Neuron (in vitro differentiated cells): ENCODE results near the gene PTPN2.

Experiments
- H2AFZ ChIP-seq: one replicate; pipeline ENCODE4 v1.6.1; 2013; ENCODE audit warnings: low read depth, mild to moderate bottlenecking, inconsistent platforms, low read length, moderate library complexity
- H3K27me3 ChIP-seq: one replicate; pipeline ENCODE4 v1.6.1; 2013; ENCODE audit warnings: low read length; ENCODE audit not compliant: insufficient read depth
- H3K36me3 ChIP-seq: one replicate; pipeline ENCODE4 v1.6.1; 2013; ENCODE audit warnings: low read length; ENCODE audit not compliant: insufficient read depth
- H3K4me1 ChIP-seq: one replicate; pipeline ENCODE4 v1.6.1; 2013; ENCODE audit warnings: low read length; ENCODE audit not compliant: insufficient read depth
- H3K4me3 ChIP-seq: 2 replicates; pipeline ENCODE4 v1.5.1; 2013; ENCODE audit warnings: mild to moderate bottlenecking, low read length, moderate library complexity
- H3K9me3 ChIP-seq: one replicate; pipeline ENCODE4 v1.6.1; 2013; ENCODE audit warnings: low read length

Gene PTPN2

GRCh38 chr18:12862467-12862866, 21.6 kb downstream of the PTPN2 start:
- no peaks in the 10 kb centered on the region for H3K36me3 ChIP-seq
- peaks cover 2% of the 10 kb centered on the region for H3K9me3 ChIP-seq
- H3K27me3 ChIP-seq, result no peaks in the 10 kb centered on the region
- H2AFZ ChIP-seq, result no peak overlapping the region
- no peak overlapping the region for H3K4me3 ChIP-seq
- no peaks in the 10 kb centered on the region for H3K4me1 ChIP-seq

DNA sequence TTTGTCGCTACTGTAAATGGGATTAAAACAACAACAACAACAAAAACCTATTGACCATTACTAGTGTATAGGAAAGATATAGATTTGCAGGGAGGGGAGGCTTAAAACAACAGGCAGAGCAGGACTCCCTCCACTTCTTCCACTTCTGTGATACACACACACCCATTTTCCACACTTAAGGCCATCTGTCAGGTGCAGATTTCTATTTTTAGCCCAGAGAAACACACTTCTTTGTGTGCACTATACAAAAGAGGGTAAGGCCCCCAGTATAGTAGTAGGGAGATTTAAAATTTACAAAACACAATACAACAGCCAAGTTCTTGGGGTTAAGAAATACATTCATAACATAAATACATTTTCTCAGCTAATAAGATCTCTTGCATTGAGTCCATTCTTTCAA, 22.4 kb downstream of the PTPN2 start:
- Histone ChIP-seq H3K4me1 (no peaks in the 10 kb centered on the region), H3K9me3 (peaks cover 2% of the 10 kb centered on the region), H3K36me3 (no peaks in the 10 kb centered on the region), H2AFZ (no peak overlapping the region), H3K4me3 (no peak overlapping the region), H3K27me3 (no peaks in the 10 kb centered on the region)

GRCh38 chr18:12860530-12860929, 23.5 kb downstream of the PTPN2 start:
- Histone ChIP-seq H3K4me3 (no peak overlapping the region), H3K9me3 (no peaks in the 10 kb centered on the region), H3K27me3 (no peaks in the 10 kb centered on the region), H3K4me1 (no peaks in the 10 kb centered on the region), H2AFZ (no peak overlapping the region), H3K36me3 (peaks cover 3% of the 10 kb centered on the region)

- Histone ChIP-seq H3K9me3 (no peaks in the 10 kb centered on the region), H2AFZ (no peak overlapping the region), H3K4me1 (no peaks in the 10 kb centered on the region), H3K4me3 (no peak overlapping the region), H3K27me3 (no peaks in the 10 kb centered on the region), H3K36me3 (peaks cover 3% of the 10 kb centered on the region)
Measured at GRCh38 chr18:12858991-12859390, 25.0 kb downstream of the PTPN2 start.

DNA sequence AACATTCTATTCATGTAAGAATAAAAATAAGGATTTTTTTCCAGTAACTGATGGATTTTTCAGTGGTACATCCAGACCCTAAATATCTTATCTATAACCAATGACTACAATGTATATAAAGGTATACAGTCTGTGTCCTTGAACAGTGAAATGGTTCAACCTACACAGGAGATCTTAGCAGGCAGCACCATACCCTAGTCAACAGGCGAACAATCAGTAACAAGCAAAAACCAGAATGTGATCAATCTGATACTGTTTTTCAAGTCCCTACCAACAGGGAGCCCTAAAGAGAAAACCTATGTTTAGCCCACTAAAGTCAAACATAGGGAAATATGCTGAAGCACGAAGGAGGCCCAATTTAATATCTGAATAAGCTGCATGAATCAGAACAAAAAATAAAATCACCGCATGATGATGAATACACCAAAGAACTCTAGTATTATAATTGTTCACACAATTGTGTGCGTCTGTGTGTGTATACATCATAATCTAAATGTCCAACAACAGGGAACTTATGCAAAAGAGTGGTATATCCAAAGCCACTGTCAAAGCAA, 26.0 kb downstream of the PTPN2 start:
- H3K9me3 ChIP-seq, result no peaks in the 10 kb centered on the region

GRCh38 chr18:12857215-12857905, 26.7 kb downstream of the PTPN2 start:
- H3K4me3 ChIP-seq, result no peak overlapping the region
- H3K36me3 ChIP-seq, result peaks cover 3% of the 10 kb centered on the region
- H3K9me3 ChIP-seq, result no peaks in the 10 kb centered on the region
- H3K4me1 ChIP-seq, result no peaks in the 10 kb centered on the region
- H3K27me3 ChIP-seq, result no peaks in the 10 kb centered on the region
- no peak overlapping the region for H2AFZ ChIP-seq

More for the DNA sequence above, 26.0 kb downstream of the PTPN2 start:
- H2AFZ ChIP-seq, result no peak overlapping the region
- peaks cover 3% of the 10 kb centered on the region for H3K36me3 ChIP-seq
- H3K4me3 ChIP-seq, result no peak overlapping the region
- no peaks in the 10 kb centered on the region for H3K4me1 ChIP-seq
- H3K27me3 ChIP-seq, result no peaks in the 10 kb centered on the region

DNA sequence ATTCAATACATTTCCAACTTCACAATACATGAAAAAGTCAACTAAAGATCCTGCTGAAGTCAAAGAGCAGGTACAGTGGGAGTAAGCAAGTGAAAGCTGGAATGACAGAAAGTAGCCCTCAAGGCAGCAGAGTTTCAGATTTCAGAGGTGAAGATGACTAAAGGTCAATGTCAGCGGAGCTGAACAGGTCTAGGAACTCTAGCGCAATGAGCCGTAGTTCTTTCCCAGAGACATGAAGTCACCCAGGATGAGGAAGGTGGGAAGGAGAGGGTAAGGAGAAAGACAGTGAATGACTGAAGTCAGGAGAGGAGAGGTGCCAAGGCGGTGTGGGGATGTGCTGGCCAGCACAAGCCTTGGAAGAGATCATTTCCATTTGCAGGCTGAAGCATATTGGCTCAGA, 28.1 kb downstream of the PTPN2 start:
- H2AFZ ChIP-seq, result no peak overlapping the region
- H3K4me3 ChIP-seq, result no peak overlapping the region
- H3K4me1 ChIP-seq, result no peaks in the 10 kb centered on the region
- H3K9me3 ChIP-seq, result no peaks in the 10 kb centered on the region
- H3K36me3 ChIP-seq, result peaks cover 3% of the 10 kb centered on the region
- no peaks in the 10 kb centered on the region for H3K27me3 ChIP-seq

- H2AFZ ChIP-seq, result no peak overlapping the region
- no peak overlapping the region for H3K4me3 ChIP-seq
- no peaks in the 10 kb centered on the region for H3K9me3 ChIP-seq
- H3K27me3 ChIP-seq, result no peaks in the 10 kb centered on the region
- no peaks in the 10 kb centered on the region for H3K4me1 ChIP-seq
- H3K36me3 ChIP-seq, result peaks cover 4% of the 10 kb centered on the region
Measured at GRCh38 chr18:12852566-12853315, 31.3 kb downstream of the PTPN2 start.

- Histone ChIP-seq H3K27me3 (no peaks in the 10 kb centered on the region), H3K36me3 (peaks cover 4% of the 10 kb centered on the region), H2AFZ (no peak overlapping the region), H3K4me3 (no peak overlapping the region), H3K9me3 (no peaks in the 10 kb centered on the region), H3K4me1 (no peaks in the 10 kb centered on the region)
Measured at GRCh38 chr18:12851716-12852115, 32.3 kb downstream of the PTPN2 start.

DNA sequence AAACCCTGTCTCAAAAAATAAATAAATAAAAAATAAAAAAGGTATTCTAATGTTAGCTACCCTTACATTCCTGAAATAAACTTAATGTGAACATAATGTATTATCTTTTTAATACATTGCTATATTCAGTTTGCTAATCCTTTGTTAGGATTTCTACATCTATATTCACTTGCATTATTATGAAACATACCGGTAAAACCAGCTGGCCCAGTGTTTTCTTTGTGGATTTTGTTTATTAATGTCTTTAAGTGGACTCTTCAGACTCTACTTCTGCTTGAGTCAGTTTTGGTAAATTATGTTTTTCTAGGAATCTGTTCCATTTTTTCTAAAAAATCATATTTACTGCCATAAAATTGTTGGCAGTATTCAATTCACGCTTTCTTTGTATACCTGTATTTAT, 34.5 kb downstream of the PTPN2 start:
- peaks cover 3% of the 10 kb centered on the region for H3K36me3 ChIP-seq
- H3K4me1 ChIP-seq, result no peaks in the 10 kb centered on the region
- no peak overlapping the region for H3K4me3 ChIP-seq
- H2AFZ ChIP-seq, result no peak overlapping the region
- no peaks in the 10 kb centered on the region for H3K27me3 ChIP-seq
- no peaks in the 10 kb centered on the region for H3K9me3 ChIP-seq

DNA sequence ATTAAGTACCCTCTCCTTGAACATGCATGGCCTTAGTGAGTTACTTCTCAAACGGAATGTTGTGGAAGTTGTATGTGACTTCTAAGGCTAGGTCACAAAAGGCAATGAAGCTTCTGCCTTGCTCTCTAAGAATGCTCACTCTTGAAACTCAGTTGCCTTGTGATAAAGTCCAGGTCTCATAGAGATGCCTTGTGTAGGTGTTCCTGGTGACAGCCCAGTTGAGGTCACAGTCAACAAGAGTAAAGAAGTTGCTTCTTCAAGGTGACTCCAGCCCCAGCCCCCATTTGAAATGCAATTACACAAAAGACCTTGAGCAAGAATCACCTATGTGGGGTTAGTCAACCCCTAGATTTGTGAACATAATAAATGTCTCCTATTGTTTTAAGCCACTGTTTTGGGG, 35.6 kb downstream of the PTPN2 start:
- H3K4me1 ChIP-seq, result no peaks in the 10 kb centered on the region
- H3K27me3 ChIP-seq, result no peaks in the 10 kb centered on the region
- H3K36me3 ChIP-seq, result peaks cover 3% of the 10 kb centered on the region
- H2AFZ ChIP-seq, result no peak overlapping the region
- H3K9me3 ChIP-seq, result no peaks in the 10 kb centered on the region
- H3K4me3 ChIP-seq, result no peak overlapping the region

DNA sequence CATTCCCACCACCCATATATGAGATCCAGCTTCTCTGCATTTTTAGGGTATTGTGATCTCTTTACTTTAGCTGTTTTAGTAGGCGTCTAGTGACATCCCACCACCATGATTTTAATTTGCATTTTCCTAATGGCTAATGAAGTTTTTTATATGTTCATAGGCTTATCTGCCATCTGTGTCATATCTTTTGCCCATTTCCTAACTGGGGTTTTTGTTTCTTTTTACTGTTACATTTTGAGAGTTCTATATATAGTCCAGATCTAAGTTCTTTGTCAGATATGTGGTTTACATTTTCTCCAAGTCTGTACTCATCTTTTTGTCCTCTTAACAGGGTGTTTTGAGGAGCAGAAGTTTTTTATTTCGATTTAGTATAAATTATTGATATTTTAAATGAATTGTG, 39.6 kb downstream of the PTPN2 start:
- no peak overlapping the region for H2AFZ ChIP-seq
- H3K27me3 ChIP-seq, result no peaks in the 10 kb centered on the region
- no peaks in the 10 kb centered on the region for H3K9me3 ChIP-seq

DNA sequence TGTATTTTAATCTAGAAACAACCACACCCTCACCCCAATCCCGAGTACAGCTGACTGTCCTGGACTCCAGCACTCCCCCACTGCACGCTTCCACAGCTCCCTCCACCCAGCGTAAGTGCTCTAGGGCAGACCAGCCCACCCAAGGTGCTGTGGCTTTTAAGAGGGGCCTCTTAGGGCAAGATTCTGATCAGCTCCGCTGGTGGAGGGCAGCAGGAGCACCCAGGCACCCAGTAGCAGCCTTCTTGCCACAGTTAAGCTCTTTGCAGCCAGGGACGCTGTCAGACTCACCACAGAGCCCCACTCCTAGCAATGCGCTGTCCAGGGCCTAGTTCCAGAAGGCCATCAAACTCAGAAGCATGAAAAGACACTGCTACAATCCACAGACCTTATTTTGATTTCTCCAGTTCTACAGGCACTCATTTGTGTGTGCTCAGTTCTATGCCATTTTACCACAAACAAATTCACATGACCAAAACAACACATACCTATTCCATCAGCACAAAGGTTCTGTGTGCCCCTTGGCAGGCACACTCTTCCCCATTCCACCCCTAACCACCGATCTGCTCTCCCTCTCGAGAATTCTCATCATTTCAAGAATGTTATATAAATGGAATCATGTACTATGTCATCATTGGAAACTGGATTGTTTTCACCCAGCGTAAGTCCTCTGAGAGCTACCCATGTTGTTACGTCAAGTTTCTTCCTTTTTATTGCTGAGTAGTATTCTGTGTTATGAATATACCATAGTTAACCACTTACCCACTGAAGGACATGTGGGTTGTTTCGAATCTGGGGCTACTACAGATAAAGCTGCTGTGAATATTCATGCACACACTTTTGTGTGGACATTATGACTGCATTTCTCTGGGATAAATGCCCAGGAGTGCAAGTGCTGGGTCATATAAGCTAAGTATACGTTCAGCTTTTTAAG, 40.4 kb downstream of the PTPN2 start:
- H3K27me3 ChIP-seq, result no peaks in the 10 kb centered on the region
- no peaks in the 10 kb centered on the region for H3K4me1 ChIP-seq
- peaks cover 2% of the 10 kb centered on the region for H3K36me3 ChIP-seq
- no peaks in the 10 kb centered on the region for H3K9me3 ChIP-seq
- H2AFZ ChIP-seq, result no peak overlapping the region
- no peak overlapping the region for H3K4me3 ChIP-seq

More for the DNA sequence above, 39.6 kb downstream of the PTPN2 start:
- no peak overlapping the region for H3K4me3 ChIP-seq
- peaks cover 2% of the 10 kb centered on the region for H3K36me3 ChIP-seq
- no peaks in the 10 kb centered on the region for H3K4me1 ChIP-seq
